ENCODE results near the gene SNTG2. TPM values are rescaled to one million over a fixed set of nuclear protein-coding genes. Genes with fewer than 3 reads are reported as not detected.

SNTG2 gene
- total RNA-seq, 2 donors from 2014 or later, result 2.0 to 5.0 TPM

- no peak overlapping the region for H3K27ac ChIP-seq
- 80% methylated on average over 5 of the region's 5 CpGs for WGBS
- H3K36me3 ChIP-seq, result no peaks in the 10 kb centered on the region
- no peak for DNase-seq (ENCODE audit: low spot score)
- TF ChIP-seq POLR2A (IDR thresholded peaks at IDR 0.05) (no peak), POLR2AphosphoS5 (IDR thresholded peaks at IDR 0.05) (no peak)
- TF ChIP-seq, protein P1, sequence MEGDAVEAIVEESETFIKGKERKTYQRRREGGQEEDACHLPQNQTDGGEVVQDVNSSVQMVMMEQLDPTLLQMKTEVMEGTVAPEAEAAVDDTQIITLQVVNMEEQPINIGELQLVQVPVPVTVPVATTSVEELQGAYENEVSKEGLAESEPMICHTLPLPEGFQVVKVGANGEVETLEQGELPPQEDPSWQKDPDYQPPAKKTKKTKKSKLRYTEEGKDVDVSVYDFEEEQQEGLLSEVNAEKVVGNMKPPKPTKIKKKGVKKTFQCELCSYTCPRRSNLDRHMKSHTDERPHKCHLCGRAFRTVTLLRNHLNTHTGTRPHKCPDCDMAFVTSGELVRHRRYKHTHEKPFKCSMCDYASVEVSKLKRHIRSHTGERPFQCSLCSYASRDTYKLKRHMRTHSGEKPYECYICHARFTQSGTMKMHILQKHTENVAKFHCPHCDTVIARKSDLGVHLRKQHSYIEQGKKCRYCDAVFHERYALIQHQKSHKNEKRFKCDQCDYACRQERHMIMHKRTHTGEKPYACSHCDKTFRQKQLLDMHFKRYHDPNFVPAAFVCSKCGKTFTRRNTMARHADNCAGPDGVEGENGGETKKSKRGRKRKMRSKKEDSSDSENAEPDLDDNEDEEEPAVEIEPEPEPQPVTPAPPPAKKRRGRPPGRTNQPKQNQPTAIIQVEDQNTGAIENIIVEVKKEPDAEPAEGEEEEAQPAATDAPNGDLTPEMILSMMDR (IDR thresholded peaks at IDR 0.05), result no peak
- no peak overlapping the region for H3K4me3 ChIP-seq
- intact Hi-C loops (cut with DNase I), result no loop called here
- H3K9me3 ChIP-seq, result no peaks in the 10 kb centered on the region
- no peaks in the 10 kb centered on the region for H3K4me1 ChIP-seq (replicated peaks)
- no peaks in the 10 kb centered on the region for H3K27me3 ChIP-seq (replicated peaks; ENCODE audit: insufficient read depth)
Measured at GRCh38 chr2:1248187-1248586, 297.5 kb downstream of the SNTG2 start.

DNA sequence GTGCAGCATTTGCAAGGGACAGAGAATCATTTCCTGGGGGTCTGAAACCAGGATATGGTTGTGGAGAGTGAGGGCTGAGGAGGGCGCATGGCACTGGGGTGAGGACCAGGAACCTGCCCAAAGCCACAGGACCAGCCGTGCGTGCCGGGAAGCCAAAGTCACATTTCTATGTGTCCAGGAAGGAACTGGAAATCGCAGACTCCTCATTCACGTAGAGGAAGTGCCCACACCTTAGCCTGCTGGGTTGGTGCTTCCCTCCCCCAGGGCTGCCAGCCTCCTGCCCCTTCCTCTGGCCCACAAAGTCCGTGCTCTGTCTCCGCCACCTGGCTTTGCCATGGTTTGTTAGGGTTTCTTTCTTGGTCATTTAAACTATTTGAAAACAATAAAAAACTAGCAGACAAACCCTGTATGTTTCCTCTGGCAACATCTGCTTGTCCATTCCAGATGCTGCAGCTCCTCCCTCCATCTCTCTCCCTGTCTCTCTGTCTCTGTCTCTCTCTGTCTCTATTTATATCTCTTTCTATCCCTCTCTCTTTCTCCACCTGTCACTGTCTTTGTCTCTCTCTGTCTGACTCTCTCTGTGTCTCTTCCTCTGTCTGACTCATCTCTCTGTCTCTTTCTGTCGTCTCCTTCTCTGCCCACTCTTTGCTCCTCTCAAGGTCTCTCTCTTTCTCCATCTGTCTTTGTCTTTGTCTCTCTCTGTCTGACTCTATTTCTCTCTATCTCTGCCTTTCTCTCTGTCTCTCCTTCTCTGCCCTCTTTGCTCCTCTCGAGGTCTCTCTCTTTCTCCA, 299.4 kb downstream of the SNTG2 start:
- TF ChIP-seq POLR2AphosphoS5 (IDR thresholded peaks at IDR 0.05) (no peak), POLR2A (IDR thresholded peaks at IDR 0.05) (no peak)
- TF ChIP-seq, protein P1 (IDR thresholded peaks at IDR 0.05), result no peak
- WGBS, result 72% methylated on average over 10 of the region's 10 CpGs
- intact Hi-C loops (cut with DNase I), result no loop called here
- H3K9me3 ChIP-seq, result no peaks in the 10 kb centered on the region
- no peaks in the 10 kb centered on the region for H3K36me3 ChIP-seq
- no peak overlapping the region for H3K27ac ChIP-seq
- no peak overlapping the region for H3K4me3 ChIP-seq
- no peaks in the 10 kb centered on the region for H3K27me3 ChIP-seq (replicated peaks; ENCODE audit: insufficient read depth)
- H3K4me1 ChIP-seq (replicated peaks), result no peaks in the 10 kb centered on the region
- no peak for DNase-seq (ENCODE audit: low spot score)

- H3K4me1 ChIP-seq (replicated peaks), result no peaks in the 10 kb centered on the region
- WGBS, result 91% methylated on average over 5 of the region's 5 CpGs
- intact Hi-C loops (cut with DNase I), result no loop called here
- H3K27ac ChIP-seq, result no peak overlapping the region
- no peaks in the 10 kb centered on the region for H3K27me3 ChIP-seq (replicated peaks; ENCODE audit: insufficient read depth)
- no peak overlapping the region for H3K4me3 ChIP-seq
- H3K36me3 ChIP-seq, result no peaks in the 10 kb centered on the region
- TF ChIP-seq POLR2A (IDR thresholded peaks at IDR 0.05) (no peak), POLR2AphosphoS5 (IDR thresholded peaks at IDR 0.05) (no peak)
- TF ChIP-seq, protein P1 (IDR thresholded peaks at IDR 0.05), result no peak
- no peaks in the 10 kb centered on the region for H3K9me3 ChIP-seq
- DNase-seq (ENCODE audit: low spot score), result no peak
Measured at GRCh38 chr2:1251520-1251919, 300.9 kb downstream of the SNTG2 start.

- Histone ChIP-seq H3K4me1 (replicated peaks) (no peaks in the 10 kb centered on the region), H3K27ac (no peak overlapping the region), H3K36me3 (no peaks in the 10 kb centered on the region), H3K27me3 (replicated peaks; ENCODE audit: insufficient read depth) (no peaks in the 10 kb centered on the region), H3K4me3 (no peak overlapping the region), H3K9me3 (no peaks in the 10 kb centered on the region)
- WGBS, result 67% methylated on average over 4 of the region's 4 CpGs
- TF ChIP-seq, protein P1 (IDR thresholded peaks at IDR 0.05), result no peak
- TF ChIP-seq POLR2A (IDR thresholded peaks at IDR 0.05) (no peak), POLR2AphosphoS5 (IDR thresholded peaks at IDR 0.05) (no peak)
- intact Hi-C loops (cut with DNase I), result no loop called here
- DNase-seq (ENCODE audit: low spot score), result no peak
Measured at GRCh38 chr2:1253629-1254028, 303.0 kb downstream of the SNTG2 start.

Data from prostate gland (tissue), 2 donors.